ENCODE measurements around the gene LIPG.
"Not testable (repeated sequence)": the region's sequence is repeated elsewhere in the genome, so short reads cannot be mapped to it uniquely, and the experiment has no call there.

Gene LIPG

DNA sequence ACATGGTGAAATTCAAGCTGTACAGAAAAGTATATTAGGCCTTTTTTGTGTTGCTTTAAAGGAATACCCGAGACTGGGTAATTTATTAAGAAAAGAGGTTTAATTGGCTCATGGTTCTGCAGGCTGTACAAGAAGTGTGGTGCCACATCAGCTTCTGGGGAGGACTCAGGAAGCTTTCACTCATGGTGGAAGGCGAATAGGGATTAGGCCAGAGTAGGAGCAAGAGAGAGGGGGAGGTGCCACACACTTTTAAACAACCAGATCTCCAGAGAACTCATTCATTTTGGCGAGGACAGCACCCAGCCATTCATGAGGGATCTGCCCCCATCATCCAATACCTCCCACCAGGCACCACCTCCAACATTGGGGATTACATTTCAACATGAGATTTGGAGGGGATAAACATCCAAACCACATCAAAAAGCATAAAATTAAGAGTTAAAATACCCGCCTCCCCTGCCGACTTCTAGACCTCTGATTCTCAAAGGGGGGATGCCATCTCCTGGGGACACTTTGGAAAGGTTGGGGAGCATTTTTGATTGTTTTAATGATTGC is 15.1 kb upstream of the LIPG start:
- no peak for DNase-seq (ENCODE audit: low spot score)

- no peak for DNase-seq (ENCODE audit: low spot score)
These were observed 14.2 kb upstream of the LIPG start for GRCh38 chr18:49547701-49548100.

DNA sequence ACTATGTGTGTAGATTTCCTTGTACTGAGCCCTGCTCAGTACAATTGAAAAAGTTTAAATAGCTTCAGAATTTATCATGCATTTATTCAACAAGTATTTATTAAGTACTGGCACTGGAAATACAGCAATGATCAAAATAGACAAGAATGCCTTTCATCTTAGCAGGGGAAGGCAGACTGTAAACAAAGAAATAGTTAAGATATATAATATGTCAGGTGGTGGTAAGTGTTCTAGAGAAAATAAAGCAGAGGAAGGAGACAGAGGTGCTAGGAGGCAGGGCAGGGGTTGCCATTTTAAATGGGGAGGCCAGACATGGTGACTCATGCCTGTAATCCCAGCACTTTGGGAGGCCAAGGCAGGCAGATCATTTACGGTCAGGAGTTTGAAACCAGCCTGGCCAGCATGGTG is 13.6 kb upstream of the LIPG start:
- DNase-seq (ENCODE audit: low spot score), result no peak

GRCh38 chr18:49550621-49551339 is 11.1 kb upstream of the LIPG start:
- DNase-seq (ENCODE audit: low spot score), result no peak

- DNase-seq (ENCODE audit: low spot score), result no peak
These were observed 8.9 kb upstream of the LIPG start for GRCh38 chr18:49553003-49553402.

DNA sequence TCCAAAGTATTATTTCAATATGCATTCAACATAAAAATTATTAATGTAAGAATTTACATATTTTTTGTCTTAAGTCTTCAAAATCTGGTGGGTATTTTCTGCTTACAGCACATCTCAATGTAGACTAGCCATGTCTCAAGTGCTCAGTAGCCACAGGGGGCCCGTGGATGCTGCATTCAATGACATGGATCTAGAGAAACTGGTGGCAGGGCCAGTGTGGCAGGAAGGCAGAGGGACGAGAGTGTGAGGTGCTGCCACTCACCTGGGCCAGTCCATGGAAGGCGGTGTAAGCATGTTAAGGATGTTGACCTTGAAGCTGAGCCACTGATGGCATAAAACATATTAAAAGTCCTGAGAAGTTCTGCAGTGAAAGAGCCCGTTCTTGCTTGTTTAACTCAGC is 6.2 kb upstream of the LIPG start:
- DNase-seq (ENCODE audit: low spot score), result no peak

- no peak for DNase-seq (ENCODE audit: low spot score)
These were observed 3.5 kb upstream of the LIPG start for GRCh38 chr18:49558356-49558755.

DNA sequence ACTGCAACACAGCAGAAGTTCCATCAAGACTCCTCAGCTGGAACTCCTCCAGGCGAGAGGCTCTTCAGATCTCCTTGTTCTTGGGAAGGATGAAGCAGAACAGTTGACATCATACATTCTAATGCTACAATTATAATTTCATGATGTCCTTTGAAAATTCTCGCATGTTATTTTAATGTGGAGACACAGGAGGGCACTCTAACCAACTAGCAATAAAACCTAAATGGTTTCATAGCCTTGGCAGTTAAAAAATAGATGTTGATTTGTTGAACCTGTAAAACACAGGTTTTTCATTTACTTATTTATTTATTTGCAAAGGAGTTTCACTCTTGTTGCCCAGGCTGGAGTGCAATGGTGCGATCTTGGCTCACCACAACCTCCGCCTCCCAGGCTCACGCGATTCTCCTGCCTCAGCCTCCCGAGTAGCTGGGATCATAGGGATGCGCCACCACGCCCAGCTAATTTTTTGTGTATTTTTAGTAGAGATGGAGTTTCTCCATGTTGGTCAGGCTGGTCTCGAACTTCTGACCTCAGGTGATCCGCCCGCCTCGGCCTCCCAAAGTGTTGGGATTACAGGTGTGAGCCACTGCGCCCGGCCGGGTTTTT is 2.4 kb upstream of the LIPG start:
- not testable (repeated sequence) for DNase-seq (ENCODE audit: low spot score)

DNA sequence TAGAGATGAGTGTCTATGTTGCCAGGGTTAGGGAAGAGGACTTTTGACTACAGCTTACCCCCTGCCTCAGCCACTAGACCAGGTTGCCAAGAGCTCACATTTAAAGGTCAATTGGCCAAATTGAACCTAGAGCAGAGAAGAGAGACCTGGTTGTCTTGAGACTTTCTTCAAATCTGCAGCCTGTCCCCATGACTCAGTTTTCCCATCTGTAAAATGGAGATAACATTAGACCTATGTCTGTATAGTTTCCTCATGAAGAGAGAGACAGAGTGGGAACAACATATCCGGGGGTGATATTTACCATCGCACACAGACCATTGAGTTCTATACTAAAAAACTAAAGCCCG is 1.6 kb upstream of the LIPG start:
- no peak for DNase-seq (ENCODE audit: low spot score)

- no peak for DNase-seq (ENCODE audit: low spot score)
These were observed 1.1 kb upstream of the LIPG start for GRCh38 chr18:49560624-49561288.

GRCh38 chr18:49562481-49563129 is 748 bp downstream of the LIPG start:
- no peak for DNase-seq (ENCODE audit: low spot score)

DNA sequence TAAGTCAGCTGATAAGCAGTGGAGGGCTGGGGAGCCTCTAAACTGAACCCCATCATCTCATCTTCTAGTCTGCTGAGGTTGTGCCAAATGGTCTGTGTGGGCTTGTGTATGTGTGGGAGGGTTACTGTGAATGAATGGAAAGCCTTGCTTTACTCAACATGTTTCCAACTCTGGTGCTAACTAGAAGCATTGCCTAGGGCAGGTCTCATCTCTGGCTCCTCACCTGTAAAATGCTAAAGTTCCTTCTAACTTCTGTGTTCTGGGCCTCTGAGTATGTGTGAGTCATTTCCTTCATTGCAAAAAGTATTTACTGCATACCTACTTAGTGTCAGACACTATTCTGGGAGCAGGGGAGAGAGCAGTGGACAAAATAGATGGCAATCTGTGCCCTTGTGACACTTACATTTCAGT is 1.3 kb downstream of the LIPG start:
- DNase-seq (ENCODE audit: low spot score), result no peak

- no peak for DNase-seq (ENCODE audit: low spot score)
These were observed 2.1 kb downstream of the LIPG start for GRCh38 chr18:49563701-49564517.

- DNase-seq (ENCODE audit: low spot score), result no peak
These were observed 2.6 kb downstream of the LIPG start for GRCh38 chr18:49564518-49564834.

DNA sequence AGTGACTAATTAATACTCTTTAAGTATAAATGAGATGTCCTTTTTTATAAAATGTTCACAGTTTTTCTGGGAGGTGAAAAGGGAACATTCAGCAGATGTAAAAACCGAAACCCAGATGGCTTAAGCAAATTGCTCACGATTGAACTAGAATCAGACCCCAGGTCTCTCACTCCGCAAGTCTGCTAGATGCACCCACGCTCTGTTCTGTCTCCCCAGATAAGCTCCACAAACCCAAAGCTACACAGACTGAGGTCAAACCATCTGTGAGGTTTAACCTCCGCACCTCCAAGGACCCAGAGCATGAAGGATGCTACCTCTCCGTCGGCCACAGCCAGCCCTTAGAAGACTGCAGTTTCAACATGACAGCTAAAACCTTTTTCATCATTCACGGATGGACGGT is 3.2 kb downstream of the LIPG start:
- DNase-seq (ENCODE audit: low spot score), result no peak

DNA sequence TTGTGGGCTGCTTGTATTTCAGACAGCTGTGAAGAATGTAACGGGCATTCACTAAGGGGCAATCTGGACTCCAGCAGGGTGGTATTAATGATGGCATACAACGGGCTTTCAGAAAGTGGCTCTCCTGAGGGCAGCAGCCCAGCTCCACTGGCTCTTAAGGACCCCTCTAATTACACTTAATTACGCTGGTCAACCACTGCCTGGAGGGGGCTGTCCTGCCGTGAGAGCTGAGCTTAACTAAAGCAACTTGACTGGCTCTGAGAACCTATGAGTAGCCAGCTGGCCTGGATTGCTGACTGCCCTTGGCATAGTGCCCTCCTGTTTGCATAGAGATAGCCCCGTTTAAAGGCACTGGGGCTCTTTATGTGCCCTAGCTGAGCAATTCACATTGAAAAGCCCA is 3.8 kb downstream of the LIPG start:
- peak; percentile 54 for DNase-seq (ENCODE audit: low spot score)

- no peak for DNase-seq (ENCODE audit: low spot score)
These were observed 4.4 kb downstream of the LIPG start for GRCh38 chr18:49566217-49566770.

GRCh38 chr18:49566985-49567384 is 5.1 kb downstream of the LIPG start:
- DNase-seq (ENCODE audit: low spot score), result no peak

GRCh38 chr18:49569724-49570123 is 7.9 kb downstream of the LIPG start:
- DNase-seq (ENCODE audit: low spot score), result no peak

GRCh38 chr18:49570836-49571235 is 9.0 kb downstream of the LIPG start:
- no peak for DNase-seq (ENCODE audit: low spot score)

GRCh38 chr18:49572611-49573345 is 10.9 kb downstream of the LIPG start:
- no peak for DNase-seq (ENCODE audit: low spot score)
